Measurements from ENCODE around the gene NEU2.

Gene NEU2

DNA sequence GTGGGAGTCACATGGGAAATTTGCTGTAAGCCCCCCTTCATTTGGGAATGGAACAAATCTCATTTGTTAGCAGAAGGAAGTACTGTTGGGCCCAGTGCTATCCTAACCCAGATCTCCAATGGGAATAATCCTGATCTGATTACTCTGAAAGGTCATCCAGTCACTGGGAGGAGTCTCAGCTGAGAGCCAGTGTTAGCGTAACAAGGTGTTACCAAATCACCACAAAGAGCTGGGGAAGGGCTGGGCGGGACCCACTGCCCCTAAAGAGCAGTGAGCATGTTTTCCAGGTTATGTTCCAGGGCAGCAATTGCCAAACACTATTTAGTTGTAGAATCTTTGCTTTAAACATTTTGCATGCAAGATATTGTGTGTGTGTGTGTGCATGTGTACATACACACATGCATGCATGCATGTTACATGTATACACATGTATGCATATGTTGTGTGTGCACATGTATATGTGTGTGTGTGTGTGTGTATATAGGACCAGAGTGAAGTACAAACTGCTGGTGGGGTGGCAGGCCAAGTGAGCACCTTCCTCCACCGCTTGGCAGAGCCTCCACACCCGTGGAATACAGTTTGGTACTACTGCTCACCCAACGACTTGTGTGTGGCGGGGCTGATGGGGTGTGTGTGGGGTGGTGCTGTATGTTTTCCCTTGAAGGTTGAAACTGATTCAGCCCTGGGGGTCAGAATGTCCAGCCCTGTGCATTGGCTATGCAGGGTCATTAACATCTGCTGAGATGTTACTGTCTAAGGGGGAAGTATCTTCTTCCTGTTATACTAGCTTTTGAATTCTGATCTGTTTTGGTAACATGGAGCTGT, 42.9 kb downstream of the NEU2 start:
- Histone ChIP-seq H3K27me3 (ENCODE audit: insufficient read depth, low read length) (no peaks in the 10 kb centered on the region), H4K12ac (ENCODE audit: low read depth, low read length) (no peak overlapping the region), H2BK12ac (ENCODE audit: low read length) (no peak overlapping the region), H3K4me2 (ENCODE audit: low read length) (no peak overlapping the region), H3K27ac (ENCODE audit: low read depth, low read length) (no peak overlapping the region), H3K14ac (ENCODE audit: low read length) (no peak overlapping the region), H3K36me3 (ENCODE audit: control insufficient read depth in 1 of 2, insufficient read depth in 2 of 2, low read length in 2 of 2) (no peaks in the 10 kb centered on the region), H3K79me1 (ENCODE audit: low read length) (no peaks in the 10 kb centered on the region), H2AFZ (ENCODE audit: insufficient read depth, low read length, poor library complexity) (no peak overlapping the region), H4K8ac (ENCODE audit: low read depth, low read length) (no peak overlapping the region), H2BK5ac (ENCODE audit: low read depth, low read length, poor library complexity) (no peak overlapping the region), H3K18ac (ENCODE audit: low read length) (no peak overlapping the region), H3K9ac (ENCODE audit: low read length) (no peak overlapping the region), H3K23ac (ENCODE audit: low read length) (no peak overlapping the region), H3K79me2 (ENCODE audit: control insufficient read depth, insufficient read depth, low read length, poor library complexity) (no peaks in the 10 kb centered on the region), H3K4me3 (ENCODE audit: low read depth, low read length) (no peak overlapping the region), H2BK120ac (ENCODE audit: insufficient read depth, low read length, poor library complexity) (no peak overlapping the region), H3K4me1 (ENCODE audit: control insufficient read depth in 1 of 2, insufficient read depth in 2 of 2, low read length in 2 of 2) (no peaks in the 10 kb centered on the region), H2AK5ac (ENCODE audit: low read length) (no peak overlapping the region), H3K9me3 (ENCODE audit: insufficient read depth, low read depth, low read length) (no peaks in the 10 kb centered on the region), H3K4ac (ENCODE audit: low read depth, low read length) (no peak overlapping the region), H4K91ac (ENCODE audit: low read depth, low read length) (no peak overlapping the region)
- DNase-seq: no peak
- no CpG with 5 or more reads among the region's 6 CpGs for WGBS (ENCODE audit: extremely low coverage, insufficient coverage, insufficient read length)

- no peak overlapping the region for H3K9ac ChIP-seq (ENCODE audit: low read length)
- H3K27ac ChIP-seq (ENCODE audit: low read depth, low read length): no peak overlapping the region
- no peak overlapping the region for H3K23ac ChIP-seq (ENCODE audit: low read length)
- H3K14ac ChIP-seq (ENCODE audit: low read length): no peak overlapping the region
- H3K4me3 ChIP-seq (ENCODE audit: low read depth, low read length): no peak overlapping the region
- no peak overlapping the region for H3K4me2 ChIP-seq (ENCODE audit: low read length)
- no peak overlapping the region for H4K8ac ChIP-seq (ENCODE audit: low read depth, low read length)
- no peaks in the 10 kb centered on the region for H3K27me3 ChIP-seq (ENCODE audit: insufficient read depth, low read length)
- no peak overlapping the region for H2AK5ac ChIP-seq (ENCODE audit: low read length)
- H4K12ac ChIP-seq (ENCODE audit: low read depth, low read length): no peak overlapping the region
- no peaks in the 10 kb centered on the region for H3K36me3 ChIP-seq (ENCODE audit: control insufficient read depth in 1 of 2, insufficient read depth in 2 of 2, low read length in 2 of 2)
- no peaks in the 10 kb centered on the region for H3K79me1 ChIP-seq (ENCODE audit: low read length)
- H2BK12ac ChIP-seq (ENCODE audit: low read length): no peak overlapping the region
- no peak overlapping the region for H2AFZ ChIP-seq (ENCODE audit: insufficient read depth, low read length, poor library complexity)
- no peaks in the 10 kb centered on the region for H3K4me1 ChIP-seq (ENCODE audit: control insufficient read depth in 1 of 2, insufficient read depth in 2 of 2, low read length in 2 of 2)
- WGBS (ENCODE audit: extremely low coverage, insufficient coverage, insufficient read length): no CpG with 5 or more reads among the region's 2 CpGs
- H2BK120ac ChIP-seq (ENCODE audit: insufficient read depth, low read length, poor library complexity): no peak overlapping the region
- no peak overlapping the region for H3K18ac ChIP-seq (ENCODE audit: low read length)
- H4K91ac ChIP-seq (ENCODE audit: low read depth, low read length): no peak overlapping the region
- H2BK5ac ChIP-seq (ENCODE audit: low read depth, low read length, poor library complexity): no peak overlapping the region
- DNase-seq: no peak
- no peaks in the 10 kb centered on the region for H3K79me2 ChIP-seq (ENCODE audit: control insufficient read depth, insufficient read depth, low read length, poor library complexity)
- H3K4ac ChIP-seq (ENCODE audit: low read depth, low read length): no peak overlapping the region
- H3K9me3 ChIP-seq (ENCODE audit: insufficient read depth, low read depth, low read length): no peaks in the 10 kb centered on the region
These were observed 43.5 kb downstream of the NEU2 start for GRCh38 chr2:233075966-233076339.

- H3K79me1 ChIP-seq (ENCODE audit: low read length): no peaks in the 10 kb centered on the region
- no peak for DNase-seq
- H3K14ac ChIP-seq (ENCODE audit: low read length): no peak overlapping the region
- no peaks in the 10 kb centered on the region for H3K79me2 ChIP-seq (ENCODE audit: control insufficient read depth, insufficient read depth, low read length, poor library complexity)
- H2BK12ac ChIP-seq (ENCODE audit: low read length): no peak overlapping the region
- H4K91ac ChIP-seq (ENCODE audit: low read depth, low read length): no peak overlapping the region
- no peaks in the 10 kb centered on the region for H3K36me3 ChIP-seq (ENCODE audit: control insufficient read depth in 1 of 2, insufficient read depth in 2 of 2, low read length in 2 of 2)
- H3K4ac ChIP-seq (ENCODE audit: low read depth, low read length): no peak overlapping the region
- no peaks in the 10 kb centered on the region for H3K4me1 ChIP-seq (ENCODE audit: control insufficient read depth in 1 of 2, insufficient read depth in 2 of 2, low read length in 2 of 2)
- H2AFZ ChIP-seq (ENCODE audit: insufficient read depth, low read length, poor library complexity): no peak overlapping the region
- H3K4me2 ChIP-seq (ENCODE audit: low read length): no peak overlapping the region
- H3K23ac ChIP-seq (ENCODE audit: low read length): no peak overlapping the region
- H3K4me3 ChIP-seq (ENCODE audit: low read depth, low read length): no peak overlapping the region
- no peak overlapping the region for H2BK5ac ChIP-seq (ENCODE audit: low read depth, low read length, poor library complexity)
- H4K8ac ChIP-seq (ENCODE audit: low read depth, low read length): no peak overlapping the region
- H3K27me3 ChIP-seq (ENCODE audit: insufficient read depth, low read length): no peaks in the 10 kb centered on the region
- no peak overlapping the region for H2BK120ac ChIP-seq (ENCODE audit: insufficient read depth, low read length, poor library complexity)
- H4K12ac ChIP-seq (ENCODE audit: low read depth, low read length): no peak overlapping the region
- H3K9me3 ChIP-seq (ENCODE audit: insufficient read depth, low read depth, low read length): no peaks in the 10 kb centered on the region
- no peak overlapping the region for H3K18ac ChIP-seq (ENCODE audit: low read length)
- H3K27ac ChIP-seq (ENCODE audit: low read depth, low read length): no peak overlapping the region
- H2AK5ac ChIP-seq (ENCODE audit: low read length): no peak overlapping the region
- no peak overlapping the region for H3K9ac ChIP-seq (ENCODE audit: low read length)
- WGBS (ENCODE audit: extremely low coverage, insufficient coverage, insufficient read length): no CpG with 5 or more reads among the region's 3 CpGs
These were observed 44.3 kb downstream of the NEU2 start for GRCh38 chr2:233076749-233077148.

GRCh38 chr2:233079473-233079877, 47.0 kb downstream of the NEU2 start:
- no CpG with 5 or more reads among the region's 10 CpGs for whole genome bisulfite sequencing (ENCODE audit: extremely low coverage, insufficient coverage, insufficient read length)

More at GRCh38 chr2:233079473-233079877, 47.0 kb downstream of the NEU2 start:
- H3K4me3 ChIP-seq (ENCODE audit: low read depth, low read length): no peak overlapping the region
- no peak overlapping the region for H3K23ac ChIP-seq (ENCODE audit: low read length)
- H2AFZ ChIP-seq (ENCODE audit: insufficient read depth, low read length, poor library complexity): no peak overlapping the region
- no peaks in the 10 kb centered on the region for H3K4me1 ChIP-seq (ENCODE audit: control insufficient read depth in 1 of 2, insufficient read depth in 2 of 2, low read length in 2 of 2)
- H3K9me3 ChIP-seq (ENCODE audit: insufficient read depth, low read depth, low read length): no peaks in the 10 kb centered on the region
- no peak overlapping the region for H3K14ac ChIP-seq (ENCODE audit: low read length)
- no peak overlapping the region for H4K8ac ChIP-seq (ENCODE audit: low read depth, low read length)
- H3K79me2 ChIP-seq (ENCODE audit: control insufficient read depth, insufficient read depth, low read length, poor library complexity): no peaks in the 10 kb centered on the region
- no peaks in the 10 kb centered on the region for H3K79me1 ChIP-seq (ENCODE audit: low read length)
- no peak overlapping the region for H2AK5ac ChIP-seq (ENCODE audit: low read length)
- H3K27ac ChIP-seq (ENCODE audit: low read depth, low read length): no peak overlapping the region
- no peak overlapping the region for H3K9ac ChIP-seq (ENCODE audit: low read length)
- no peak overlapping the region for H3K4me2 ChIP-seq (ENCODE audit: low read length)
- no peak overlapping the region for H2BK120ac ChIP-seq (ENCODE audit: insufficient read depth, low read length, poor library complexity)
- no peak overlapping the region for H2BK5ac ChIP-seq (ENCODE audit: low read depth, low read length, poor library complexity)
- H3K27me3 ChIP-seq (ENCODE audit: insufficient read depth, low read length): no peaks in the 10 kb centered on the region
- H4K12ac ChIP-seq (ENCODE audit: low read depth, low read length): no peak overlapping the region
- no peak overlapping the region for H2BK12ac ChIP-seq (ENCODE audit: low read length)
- H3K4ac ChIP-seq (ENCODE audit: low read depth, low read length): no peak overlapping the region
- DNase-seq: no peak
- H4K91ac ChIP-seq (ENCODE audit: low read depth, low read length): no peak overlapping the region
- no peak overlapping the region for H3K18ac ChIP-seq (ENCODE audit: low read length)
- no peaks in the 10 kb centered on the region for H3K36me3 ChIP-seq (ENCODE audit: control insufficient read depth in 1 of 2, insufficient read depth in 2 of 2, low read length in 2 of 2)

Data from trophoblast cell (in vitro differentiated cells and primary cell).